IMR-90 (cell line): Measurements from ENCODE around the gene SYPL2. TPM values are rescaled to one million over a fixed set of nuclear protein-coding genes. Genes with fewer than 3 reads are reported as not detected.

Source experiments
- ATAC-seq: fragments of 200-7000 bp; cut with Tn5 transposase; 2 replicates; pipeline ENCODE4 v1.9.1; 2020; ENCODE audit warnings: low read depth, mild to moderate bottlenecking, moderate library complexity
- BruUV-seq: library from RNA; stranded (reverse); fragments of 400-500 nt; replicated peaks from 2 replicates; lab custom pipeline; 2021; lab: Mats Ljungman, UMichigan
- CTCF ChIA-PET: fragments of 300-600 bp; formaldehyde crosslinking; extraction: SDS; loops from one replicate; lab custom pipeline; 2021; ENCODE audit warnings: antibody characterized with exemption; lab: Yijun Ruan, JAX
- POLR2A ChIA-PET: fragments of 300-600 bp; sonication (Branson Sonifier 250); formaldehyde crosslinking; loops from one replicate; lab custom pipeline; 2022; ENCODE audit warnings: antibody characterized with exemption; ENCODE audit not compliant: unreplicated experiment; lab: Charles Lee
- DNase-seq: peaks from one replicate; pipeline ENCODE4 v3.0.0; 2013
- H2AFZ ChIP-seq: replicated peaks from 2 replicates; pipeline ENCODE3; 2013; ENCODE audit warnings: low read length, mild to moderate bottlenecking; ENCODE audit not compliant: poor library complexity
- H2AK5ac ChIP-seq: 2 replicates; pipeline ENCODE4 v1.6.1; 2013; ENCODE audit warnings: low read depth, low read length, inconsistent platforms
- H2AK9ac ChIP-seq: replicated peaks from 2 replicates; pipeline ENCODE3; 2013; ENCODE audit warnings: mild to moderate bottlenecking, low read depth, low read length, moderate library complexity; ENCODE audit not compliant: poor library complexity
- H2BK120ac ChIP-seq: 2 replicates; pipeline ENCODE4 v1.6.1; 2013; ENCODE audit warnings: low read depth, low read length, inconsistent platforms
- H2BK15ac ChIP-seq: 3 replicates; pipeline ENCODE4 v1.6.1; 2013; ENCODE audit warnings: low read depth, low read length, inconsistent platforms
- H2BK20ac ChIP-seq: 2 replicates; pipeline ENCODE4 v1.6.1; 2013; ENCODE audit warnings: low read depth, mild to moderate bottlenecking, inconsistent platforms, low read length, moderate library complexity
- H2BK5ac ChIP-seq: 2 replicates; pipeline ENCODE4 v1.6.1; 2013; ENCODE audit warnings: mild to moderate bottlenecking, low read depth, low read length, inconsistent platforms; ENCODE audit not compliant: poor library complexity, severe bottlenecking
- H3K14ac ChIP-seq: replicated peaks from 2 replicates; pipeline ENCODE4 v1.6.1; 2013; ENCODE audit warnings: low read depth, low read length, inconsistent platforms
- H3K18ac ChIP-seq: 2 replicates; pipeline ENCODE4 v1.6.1; 2013; ENCODE audit warnings: low read depth, low read length, control low read depth
- H3K23ac ChIP-seq: 2 replicates; pipeline ENCODE4 v1.6.1; 2013; ENCODE audit warnings: low read depth, low read length, inconsistent platforms
- H3K27ac ChIP-seq: 2 replicates; pipeline ENCODE4 v1.5.1; 2013; ENCODE audit warnings: mild to moderate bottlenecking, control low read depth, low read length; ENCODE audit not compliant: insufficient read depth
- H3K27me3 ChIP-seq: 2 replicates; pipeline ENCODE4 v1.6.1; 2013; ENCODE audit warnings: low read length; ENCODE audit not compliant: control insufficient read depth, insufficient read depth
- H3K36me3 ChIP-seq: 2 replicates; pipeline ENCODE4 v1.6.1; 2013; ENCODE audit warnings: low read length, mixed read lengths; ENCODE audit not compliant: control insufficient read depth, insufficient read depth
- H3K4ac ChIP-seq: 2 replicates; pipeline ENCODE4 v1.6.1; 2013; ENCODE audit warnings: low read depth, low read length, inconsistent platforms
- H3K4me1 ChIP-seq: 2 replicates; pipeline ENCODE4 v1.6.1; 2013; ENCODE audit warnings: low read length, mixed read lengths; ENCODE audit not compliant: control insufficient read depth, insufficient read depth
- H3K4me2 ChIP-seq: 2 replicates; pipeline ENCODE4 v1.6.1; 2013; ENCODE audit warnings: low read depth, mild to moderate bottlenecking, control low read depth, low read length, moderate library complexity
- H3K4me3 ChIP-seq: 2 replicates; pipeline ENCODE4 v1.5.1; 2013; ENCODE audit warnings: low read depth, mild to moderate bottlenecking, control low read depth, low read length, moderate library complexity; ENCODE audit not compliant: insufficient read depth
- H3K56ac ChIP-seq: 2 replicates; pipeline ENCODE4 v1.6.1; 2013; ENCODE audit warnings: low read length, inconsistent platforms; ENCODE audit not compliant: insufficient read depth; ENCODE audit errors: extremely low read depth
- H3K79me1 ChIP-seq, 2 experiments: 2 replicates each; pipeline ENCODE4 v1.6.1; 2013; ENCODE audit warnings: low read length in 2 of 2, inconsistent platforms in 1 of 2, low read depth in 1 of 2
- H3K9ac ChIP-seq: 2 replicates; pipeline ENCODE4 v1.6.1; 2013; ENCODE audit warnings: low read depth, low read length, control low read depth
- H3K9me1 ChIP-seq: 2 replicates; pipeline ENCODE4 v1.6.1; 2013; ENCODE audit warnings: low read length, inconsistent platforms; ENCODE audit not compliant: insufficient read depth
- H3K9me3 ChIP-seq: 2 replicates; pipeline ENCODE4 v1.6.1; 2013; ENCODE audit warnings: low read length; ENCODE audit not compliant: control insufficient read depth, insufficient read depth
- H4K20me1 ChIP-seq: 2 replicates; pipeline ENCODE4 v1.6.1; 2013; ENCODE audit warnings: low read length, inconsistent platforms; ENCODE audit not compliant: insufficient read depth
- H4K5ac ChIP-seq: 2 replicates; pipeline ENCODE4 v1.6.1; 2013; ENCODE audit warnings: mild to moderate bottlenecking, low read depth, low read length, control low read depth
- H4K8ac ChIP-seq, 2 experiments: 2 replicates each; pipeline ENCODE4 v1.6.1; 2013; ENCODE audit warnings: low read depth in 2 of 2, low read length in 2 of 2, control low read depth in 1 of 2, inconsistent platforms in 1 of 2
- H4K91ac ChIP-seq: 2 replicates; pipeline ENCODE4 v1.6.1; 2013; ENCODE audit warnings: low read depth, low read length, inconsistent platforms; ENCODE audit not compliant: insufficient read depth
- CEBPB ChIP-seq: IDR thresholded peaks from 2 replicates; pipeline ENCODE4 v1.6.1; 2012; ENCODE audit warnings: low read depth, low read length, improper control_type of control experiment
- CHD1 ChIP-seq: IDR thresholded peaks from 2 replicates; pipeline ENCODE4 v1.6.1; 2012; ENCODE audit warnings: low read depth, low read length, improper control_type of control experiment
- CTCF ChIP-seq: conservative IDR thresholded peaks from 2 replicates; pipeline ENCODE4 v1.5.1; 2012; ENCODE audit warnings: mild to moderate bottlenecking, low read depth, low read length, improper control_type of control experiment
- FOS ChIP-seq: fragments of 150-350 bp; IDR thresholded peaks from 2 replicates; pipeline ENCODE4 v1.6.1; 2016; ENCODE audit warnings: low read depth, low read length
- MAFK ChIP-seq: IDR thresholded peaks from 2 replicates; pipeline ENCODE4 v1.6.1; 2012; ENCODE audit warnings: low read depth, low read length, improper control_type of control experiment
- MAZ ChIP-seq: IDR thresholded peaks from 2 replicates; pipeline ENCODE4 v1.6.1; 2012; ENCODE audit warnings: low read depth, mild to moderate bottlenecking, low read length, improper control_type of control experiment, moderate library complexity, borderline replicate concordance
- MXI1 ChIP-seq: IDR thresholded peaks from 2 replicates; pipeline ENCODE4 v1.6.1; 2012; ENCODE audit warnings: low read depth, mild to moderate bottlenecking, low read length, moderate library complexity, borderline replicate concordance
- POLR2A ChIP-seq: IDR thresholded peaks from 2 replicates; pipeline ENCODE4 v1.6.1; 2012; ENCODE audit warnings: mild to moderate bottlenecking, low read depth, low read length
- RAD21 ChIP-seq: IDR thresholded peaks from 2 replicates; pipeline ENCODE4 v1.6.1; 2012; ENCODE audit warnings: low read length, improper control_type of control experiment
- RCOR1 ChIP-seq: IDR thresholded peaks from 2 replicates; pipeline ENCODE4 v1.6.1; 2012; ENCODE audit warnings: mild to moderate bottlenecking, low read length, improper control_type of control experiment; ENCODE audit not compliant: insufficient replicate concordance
- RFX5 ChIP-seq: IDR thresholded peaks from 2 replicates; pipeline ENCODE4 v1.8.0; 2012; ENCODE audit warnings: low read depth, mild to moderate bottlenecking, low read length, moderate library complexity
- SMC3 ChIP-seq: fragments of 150-350 bp; IDR thresholded peaks from 2 replicates; pipeline ENCODE4 v1.6.1; 2016; ENCODE audit warnings: low read depth, mild to moderate bottlenecking, antibody characterized with exemption, low read length, moderate library complexity
- USF2 ChIP-seq: fragments of 150-350 bp; IDR thresholded peaks from 2 replicates; pipeline ENCODE4 v1.6.1; 2017; ENCODE audit warnings: mild to moderate bottlenecking, antibody characterized with exemption, low read length, low read depth
- WGBS, 2 experiments: methylation state at CpG; one replicate each; pipeline versions ENCODE4 v1.1.5 to v1.1.7; 2013; ENCODE audit warnings: missing lambda C conversion rate in 2 of 2; ENCODE audit not compliant: insufficient read length in 1 of 2; ENCODE audit errors: extremely low coverage in 2 of 2; 5-methylcytosine and 5-hydroxymethylcytosine counted together
- dilution Hi-C: fragments of 300-500 bp; cut with HindIII; formaldehyde crosslinking; loops from one replicate; pipeline ENCODE4 v1.14.3; 2018; ENCODE audit warnings: low sequenced_read_pairs; ENCODE audit not compliant: unreplicated experiment
- in situ Hi-C: fragments of 300-500 bp; cut with MboI; formaldehyde crosslinking; loops from 3 replicates; pipeline ENCODE4 v1.14.3; 2019; ENCODE audit warnings: low sequenced_read_pairs, inconsistent platforms, mixed read lengths
- intact Hi-C: fragments of 100-400 bp; cut with micrococcal nuclease; formaldehyde crosslinking; loops from 2 replicates; pipeline ENCODE4 v1.10.0; 2022
- polyA plus RNA-seq, 3 experiments: library from polyadenylated mRNA; depleted of rRNA; stranded (reverse); fragments of >200 nt; gene quantifications; 2 replicates each; pipeline ENCODE4 v1.2.3, GENCODE V29; 2012; ENCODE audit warnings: low replicate concordance in 1 of 3
- total RNA-seq: library from RNA; depleted of rRNA; stranded (reverse); fragments of >200 nt; gene quantifications from 2 replicates; pipeline ENCODE4 v1.2.3, GENCODE V29; 2012

SYPL2 gene
- total and polyA plus RNA-seq, 2 of the 4 experiments (the other 2 are of a cell fraction), result under 0.01 to 0.65 TPM

- no peak overlapping the region for H3K14ac ChIP-seq
- DNase-seq, result peak; percentile 46
- H3K4ac ChIP-seq, result no peak overlapping the region
- ChIA-PET POLR2A (no interaction called here), CTCF (interaction anchor here (0.5 to 5.1 kb wide), 10 partner anchors 8 to 547 kb away, joined by 3 to 51 read pairs (median 4); partner anchors contain the start of gene AMIGO1)
- H3K27me3 ChIP-seq, result no peaks in the 10 kb centered on the region
- H2AK5ac ChIP-seq, result peak overlapping the region; percentile 13
- peaks cover 32% of the 10 kb centered on the region for H3K4me1 ChIP-seq
- H2BK5ac ChIP-seq, result no peak overlapping the region
- peak; percentile 83 for TF ChIP-seq SMC3
- TF ChIP-seq CHD1, result no peak
- no peak for TF ChIP-seq USF2
- TF ChIP-seq RCOR1, result no peak
- no peak for TF ChIP-seq MXI1
- peak; percentile 75 for TF ChIP-seq RAD21
- TF ChIP-seq RFX5, result no peak
- TF ChIP-seq MAFK, result no peak
- peak; percentile 50; the same call in 1 of the 2 replicates for TF ChIP-seq MAZ
- TF ChIP-seq CTCF, result peak; percentile 70
- TF ChIP-seq CEBPB, result no peak
- TF ChIP-seq POLR2A, result no peak
- TF ChIP-seq FOS, result no peak
- H2BK15ac ChIP-seq, result no peak overlapping the region
- intact Hi-C loops (loop anchor here (1.0 kb wide), 1 partner anchor 34 kb away; no protein-coding TSS in a partner anchor), dilution Hi-C loops (no loop called here), in situ Hi-C loops (loop anchor here (5.0 kb wide), 1 partner anchor 34 kb away; no protein-coding TSS in a partner anchor)
- ATAC-seq, result 0 out of 2 replicates have a peak, but pooled peaks have one; percentile 10
- no peak overlapping the region for H2BK120ac ChIP-seq
- H3K4me3 ChIP-seq, result no peak overlapping the region
- peaks cover 15% of the 10 kb centered on the region; the same call in 1 of the 2 replicates for H4K20me1 ChIP-seq
- no TSS peak for BruUV-seq
- H3K18ac ChIP-seq, result no peak overlapping the region
- no peak overlapping the region for H3K56ac ChIP-seq
- H2AK9ac ChIP-seq, result no peak overlapping the region
- H3K79me1 ChIP-seq, result peaks cover 15 to 62% of the 10 kb centered on the region in 2 experiments
- peak overlapping the region; percentile 59 for H2AFZ ChIP-seq
- no peaks in the 10 kb centered on the region for H3K9me3 ChIP-seq
- peaks cover 13% of the 10 kb centered on the region for H3K36me3 ChIP-seq
- no peak overlapping the region for H3K27ac ChIP-seq
- no peak overlapping the region for H4K8ac ChIP-seq
- H4K5ac ChIP-seq, result no peak overlapping the region
- no peak overlapping the region for H3K23ac ChIP-seq
- H3K9ac ChIP-seq, result no peak overlapping the region
- H3K4me2 ChIP-seq, result no peak overlapping the region
- peaks cover 28% of the 10 kb centered on the region for H3K9me1 ChIP-seq
- no peak overlapping the region for H2BK20ac ChIP-seq
- WGBS, 2 experiments, result 97% methylated on average over 6 of the region's 12 CpGs; no CpG with 5 or more reads in 1 of the 2 experiments
- H4K91ac ChIP-seq, result no peak overlapping the region
These were observed 31.9 kb downstream of the SYPL2 start for GRCh38 chr1:109498161-109498801.
